ENCODE data around the gene MTHFD1.
"Not testable (repeated sequence)": the region's sequence is repeated elsewhere in the genome, so short reads cannot be mapped to it uniquely, and the experiment has no call there.

Gene MTHFD1

GRCh38 chr14:64364907-64365306 is 23.2 kb upstream of the MTHFD1 start:
- no peak for DNase-seq (ENCODE audit: low read depth)
- TF ChIP-seq CTCF (conservative IDR thresholded peaks at IDR 0.05; ENCODE audit: low read depth, low read length) = no peak
- no peak overlapping the region for H3K4me3 ChIP-seq (ENCODE audit: low read length)

- H3K4me3 ChIP-seq (ENCODE audit: low read length); DNase-seq (ENCODE audit: low read depth): not testable (repeated sequence)
These were observed 22.7 kb upstream of the MTHFD1 start for GRCh38 chr14:64365358-64365889.

- no peak overlapping the region for H3K4me3 ChIP-seq (ENCODE audit: low read length)
- DNase-seq (ENCODE audit: low read depth) = no peak
- TF ChIP-seq CTCF (conservative IDR thresholded peaks at IDR 0.05; ENCODE audit: low read depth, low read length) = no peak
These were observed 19.0 kb upstream of the MTHFD1 start for GRCh38 chr14:64369201-64369600.

- peak overlapping the region; percentile 71 for H3K4me3 ChIP-seq (ENCODE audit: low read length)
- no peak for TF ChIP-seq CTCF (conservative IDR thresholded peaks at IDR 0.05; ENCODE audit: low read depth, low read length)
- DNase-seq (ENCODE audit: low read depth) = no peak
These were observed 846 bp upstream of the MTHFD1 start for GRCh38 chr14:64387232-64387781.

- TF ChIP-seq CTCF (conservative IDR thresholded peaks at IDR 0.05; ENCODE audit: low read depth, low read length) = no peak
- DNase-seq (ENCODE audit: low read depth) = no peak
These were observed 556 bp downstream of the MTHFD1 start for GRCh38 chr14:64388533-64389285.

GRCh38 chr14:64391113-64391725 is 3.1 kb downstream of the MTHFD1 start:
- no peak for TF ChIP-seq CTCF (conservative IDR thresholded peaks at IDR 0.05; ENCODE audit: low read depth, low read length)
- no peak overlapping the region for H3K4me3 ChIP-seq (ENCODE audit: low read length)
- no peak for DNase-seq (ENCODE audit: low read depth)

More at GRCh38 chr14:64388533-64389285, 556 bp downstream of the MTHFD1 start:
- peak overlapping the region; percentile 71 for H3K4me3 ChIP-seq (ENCODE audit: low read length)

GRCh38 chr14:64391986-64392385 is 3.8 kb downstream of the MTHFD1 start:
- no peak overlapping the region for H3K4me3 ChIP-seq (ENCODE audit: low read length)
- no peak for DNase-seq (ENCODE audit: low read depth)
- no peak for TF ChIP-seq CTCF (conservative IDR thresholded peaks at IDR 0.05; ENCODE audit: low read depth, low read length)

GRCh38 chr14:64393189-64393726 is 5.1 kb downstream of the MTHFD1 start:
- DNase-seq (ENCODE audit: low read depth); H3K4me3 ChIP-seq (ENCODE audit: low read length): not testable (repeated sequence)

All from retinal pigment epithelial cell (primary cell).